RWPE2 (cell line): ENCODE measurements around the gene CILP2.

Source experiments
- ATAC-seq: fragments of 200-7000 bp; cut with Tn5 transposase; 3 replicates; pipeline ENCODE4 v1.9.1; 2021; ENCODE audit warnings: low read depth
- DNase-seq: peaks from one replicate; pipeline ENCODE4 v3.0.0-alpha.2; 2020; ENCODE audit warnings: low spot score
- H3K27ac ChIP-seq: fragments of 450-650 bp; 2 replicates; pipeline ENCODE4 v1.5.1; 2017; ENCODE audit warnings: mild to moderate bottlenecking; ENCODE audit not compliant: poor library complexity, severe bottlenecking
- H3K27me3 ChIP-seq: fragments of 250-450 bp; sonication (Bioruptor Pico); 2 replicates; pipeline ENCODE4 v1.5.1; 2021; ENCODE audit warnings: mild to moderate bottlenecking, moderate library complexity; ENCODE audit not compliant: insufficient read depth, poor library complexity, severe bottlenecking
- H3K36me3 ChIP-seq: fragments of 250-450 bp; sonication (Bioruptor Pico); 2 replicates; pipeline ENCODE4 v1.5.1; 2020; ENCODE audit warnings: low read depth, mild to moderate bottlenecking, moderate library complexity
- H3K4me1 ChIP-seq: fragments of 250-450 bp; sonication (Bioruptor Pico); 2 replicates; pipeline ENCODE4 v1.5.1; 2021; ENCODE audit warnings: mild to moderate bottlenecking, moderate library complexity; ENCODE audit not compliant: insufficient read depth, poor library complexity, severe bottlenecking
- H3K4me3 ChIP-seq: fragments of 250-450 bp; sonication (Bioruptor Pico); 2 replicates; pipeline ENCODE4 v1.5.1; 2021; ENCODE audit warnings: mild to moderate bottlenecking, moderate library complexity; ENCODE audit not compliant: severe bottlenecking
- H3K9me3 ChIP-seq: fragments of 250-450 bp; sonication (Bioruptor Pico); 2 replicates; pipeline ENCODE4 v1.5.1; 2021; ENCODE audit warnings: mild to moderate bottlenecking, moderate library complexity; ENCODE audit not compliant: severe bottlenecking
- CTCF ChIP-seq: fragments of 450-650 bp; IDR thresholded peaks from one replicate; pipeline ENCODE4 v1.5.1; 2017; ENCODE audit warnings: mild to moderate bottlenecking, moderate library complexity; ENCODE audit not compliant: poor library complexity, severe bottlenecking

CILP2 gene

GRCh38 chr19:19567391-19567790 is 29.3 kb downstream of the CILP2 start:
- no peak for TF ChIP-seq CTCF
- DNase-seq (no peak), ATAC-seq (no peak)
- Histone ChIP-seq H3K36me3 (peaks cover 6% of the 10 kb centered on the region; the same call in 1 of the 2 replicates), H3K4me1 (no peaks in the 10 kb centered on the region), H3K27ac (no peak overlapping the region), H3K4me3 (no peak overlapping the region), H3K27me3 (no peaks in the 10 kb centered on the region), H3K9me3 (no peaks in the 10 kb centered on the region)

GRCh38 chr19:19568802-19569756 is 31.0 kb downstream of the CILP2 start:
- ATAC-seq (no peak), DNase-seq (no peak)
- Histone ChIP-seq H3K27ac (no peak overlapping the region), H3K4me3 (no peak overlapping the region), H3K36me3 (peaks cover 6% of the 10 kb centered on the region; the same call in 1 of the 2 replicates), H3K9me3 (no peaks in the 10 kb centered on the region), H3K27me3 (no peaks in the 10 kb centered on the region), H3K4me1 (no peaks in the 10 kb centered on the region)
- TF ChIP-seq CTCF = no peak

- ATAC-seq (no peak), DNase-seq (no peak)
- Histone ChIP-seq H3K9me3 (no peaks in the 10 kb centered on the region), H3K4me3 (no peak overlapping the region), H3K36me3 (peaks cover 6% of the 10 kb centered on the region; the same call in 1 of the 2 replicates), H3K27ac (no peak overlapping the region), H3K4me1 (no peaks in the 10 kb centered on the region), H3K27me3 (no peaks in the 10 kb centered on the region)
- TF ChIP-seq CTCF = no peak
These were observed 32.5 kb downstream of the CILP2 start for GRCh38 chr19:19570571-19570970.

- Histone ChIP-seq H3K4me1 (no peaks in the 10 kb centered on the region), H3K27ac (no peak overlapping the region), H3K27me3 (no peaks in the 10 kb centered on the region), H3K36me3 (peaks cover 6% of the 10 kb centered on the region; the same call in 1 of the 2 replicates), H3K4me3 (no peak overlapping the region), H3K9me3 (no peaks in the 10 kb centered on the region)
- no peak for TF ChIP-seq CTCF
- DNase-seq (no peak), ATAC-seq (no peak)
These were observed 33.2 kb downstream of the CILP2 start for GRCh38 chr19:19571071-19571786.
